SK-N-SH (cell line): ENCODE measurements around the gene PHF21B. TPM values are rescaled to one million over a fixed set of nuclear protein-coding genes. Genes with fewer than 3 reads are reported as not detected.

Experiments used
- CTCF ChIA-PET: fragments of 300-600, 350-600 bp; formaldehyde crosslinking; extraction: SDS; loops from one replicate; lab custom pipeline; 2021; lab: Yijun Ruan, JAX
- POLR2A ChIA-PET: fragments of 350-600 bp; sonication (Branson Sonifier 250); formaldehyde crosslinking; extraction: SDS; loops from one replicate; lab custom pipeline; 2020; ENCODE audit warnings: antibody characterized with exemption, inconsistent platforms; lab: Yijun Ruan, JAX
- DNase-seq: peaks from one replicate; pipeline ENCODE4 v3.0.0; 2012
- H2AFZ ChIP-seq: fragments of 200-600 bp; sonication (generic); 2 replicates; pipeline ENCODE4 v1.8.1; 2016; ENCODE audit warnings: antibody characterized with exemption, mild to moderate bottlenecking, low read depth
- H3F3A ChIP-seq: fragments of 200-600 bp; sonication (generic); replicated peaks from 2 replicates; pipeline ENCODE3; 2016; ENCODE audit warnings: antibody characterized with exemption, mild to moderate bottlenecking; ENCODE audit not compliant: insufficient read depth
- H3K27ac ChIP-seq, 2 experiments: fragments of 200-500 bp in 1 of 2; fragments of 200-600 bp in 1 of 2; sonication (Bioruptor generic) in 1 of 2; sonication (generic), shearing (Covaris generic) in 1 of 2; 2 replicates each; pipeline versions ENCODE4 v1.5.1 to v1.6.1; 2014 to 2016; ENCODE audit warnings: low read depth in 2 of 2, inconsistent platforms in 1 of 2, low read length in 1 of 2, mild to moderate bottlenecking in 1 of 2, mixed read lengths in 1 of 2
- H3K27me3 ChIP-seq: fragments of 200-600 bp; sonication (generic), shearing (Covaris generic); 2 replicates; pipeline ENCODE4 v1.6.1; 2016; ENCODE audit warnings: mixed run types; ENCODE audit not compliant: insufficient read depth
- H3K36me3 ChIP-seq, 2 experiments: fragments of 200-500 bp in 1 of 2; fragments of 200-600 bp in 1 of 2; sonication (Bioruptor generic) in 1 of 2; sonication (generic) in 1 of 2; replicated peaks in 1 of 2; 2 replicates each; pipeline versions ENCODE3 to v1.5.1; 2014 to 2016; ENCODE audit warnings: low read length in 1 of 2, mild to moderate bottlenecking in 1 of 2; ENCODE audit not compliant: insufficient read depth in 2 of 2, control insufficient read depth in 1 of 2
- H3K4me1 ChIP-seq, 2 experiments: fragments of 200-500 bp in 1 of 2; fragments of 200-600 bp in 1 of 2; sonication (Bioruptor generic) in 1 of 2; sonication (generic), shearing (Covaris generic) in 1 of 2; 2 replicates each; pipeline versions ENCODE4 v1.5.1 to v1.6.1; 2014 to 2016; ENCODE audit warnings: low read depth in 1 of 2, low read length in 1 of 2, mixed run types in 1 of 2; ENCODE audit not compliant: insufficient read depth in 2 of 2, control insufficient read depth in 1 of 2
- H3K4me2 ChIP-seq: fragments of 200-600 bp; sonication (generic), shearing (Covaris generic); 2 replicates; pipeline ENCODE4 v1.6.1; 2017; ENCODE audit warnings: mixed run types
- H3K4me3 ChIP-seq, 2 experiments: fragments of 200-500 bp in 1 of 2; fragments of 200-600 bp in 1 of 2; sonication (Bioruptor generic) in 1 of 2; sonication (generic), shearing (Covaris generic) in 1 of 2; 2 replicates each; pipeline versions ENCODE4 v1.5.1 to v1.8.1; 2014 to 2016; ENCODE audit warnings: low read depth in 2 of 2, inconsistent platforms in 1 of 2, low read length in 1 of 2, mild to moderate bottlenecking in 1 of 2, mixed read lengths in 1 of 2, moderate library complexity in 1 of 2
- H3K79me2 ChIP-seq: fragments of 200-600 bp; sonication (generic); 2 replicates; pipeline ENCODE4 v1.8.1; 2017; ENCODE audit warnings: mild to moderate bottlenecking; ENCODE audit not compliant: insufficient read depth
- H3K9ac ChIP-seq: fragments of 200-600 bp; sonication (generic); 2 replicates; pipeline ENCODE4 v1.6.1; 2017; ENCODE audit warnings: mixed run types
- H3K9me2 ChIP-seq: fragments of 200-600 bp; sonication (generic); 2 replicates; pipeline ENCODE4 v1.6.1; 2017; ENCODE audit warnings: mixed run types
- H3K9me3 ChIP-seq: fragments of 200-600 bp; sonication (generic); 2 replicates; pipeline ENCODE4 v1.6.1; 2017; ENCODE audit warnings: mixed run types, mild to moderate bottlenecking, moderate library complexity
- H4K20me1 ChIP-seq: fragments of 200-600 bp; sonication (generic); 2 replicates; pipeline ENCODE4 v1.6.1; 2017; ENCODE audit warnings: mild to moderate bottlenecking, mixed run types; ENCODE audit not compliant: insufficient read depth
- ELF1 ChIP-seq: IDR thresholded peaks from 2 replicates; pipeline ENCODE4 v1.4.0; 2012
- EP300 ChIP-seq, 2 experiments: IDR thresholded peaks; 2 replicates each; pipeline versions ENCODE4 v1.4.0 to v1.6.1; 2012; ENCODE audit warnings: borderline replicate concordance in 1 of 2, low read depth in 1 of 2, low read length in 1 of 2
- EZH2phosphoT487 ChIP-seq: fragments of 200-600 bp; sonication (generic); IDR thresholded peaks from 2 replicates; pipeline ENCODE4 v1.6.1; 2017; ENCODE audit warnings: low read depth, mixed run types, mild to moderate bottlenecking, antibody characterized with exemption, moderate library complexity, borderline replicate concordance
- FOXM1 ChIP-seq: IDR thresholded peaks from 2 replicates; pipeline ENCODE4 v1.4.0; 2012; ENCODE audit warnings: low read depth, mild to moderate bottlenecking
- JUND ChIP-seq: IDR thresholded peaks from 2 replicates; pipeline ENCODE4 v1.4.0; 2012
- MEF2A ChIP-seq: IDR thresholded peaks from 2 replicates; pipeline ENCODE4 v1.4.0; 2012; ENCODE audit warnings: low read depth, borderline replicate concordance
- NFIC ChIP-seq: IDR thresholded peaks from 2 replicates; pipeline ENCODE4 v1.4.0; 2012; ENCODE audit warnings: borderline replicate concordance
- PBX3 ChIP-seq: IDR thresholded peaks from 2 replicates; pipeline ENCODE4; 2012
- POLR2AphosphoS5 ChIP-seq: IDR thresholded peaks from 2 replicates; pipeline ENCODE4 v1.6.1; 2012; ENCODE audit warnings: low read depth, low read length
- REST ChIP-seq: IDR thresholded peaks from 2 replicates; pipeline ENCODE4 v1.6.1; 2012; ENCODE audit warnings: mild to moderate bottlenecking, low read depth, low read length, moderate library complexity
- TCF12 ChIP-seq: IDR thresholded peaks from 2 replicates; pipeline ENCODE4 v1.4.0; 2012
- USF1 ChIP-seq: IDR thresholded peaks from 2 replicates; pipeline ENCODE4 v1.4.0; 2012; ENCODE audit warnings: low read depth, borderline replicate concordance
- USF2 ChIP-seq: fragments of 150-350 bp; IDR thresholded peaks from 2 replicates; pipeline ENCODE4 v1.6.1; 2017; ENCODE audit warnings: antibody characterized with exemption, low read length, low read depth, borderline replicate concordance
- WGBS: methylation state at CpG from one replicate; pipeline ENCODE4 v1.1.6; 2017; ENCODE audit warnings: low lambda C conversion rate; 5-methylcytosine and 5-hydroxymethylcytosine counted together
- polyA plus RNA-seq, 3 experiments: library from polyadenylated mRNA; depleted of rRNA; stranded (reverse); fragments of >200 nt; gene quantifications; 2 replicates each; pipeline ENCODE4 v1.2.3, GENCODE V29; 2012

PHF21B gene
- polyA plus RNA-seq, 1 of the 3 experiments (the other 2 are of a cell fraction): 0.76 TPM

- no peak for TF ChIP-seq JUND
Measured at GRCh38 chr22:44994399-44995104, 15.3 kb downstream of the PHF21B start (continued).

GRCh38 chr22:44992166-44992565 lies 17.6 kb downstream of the PHF21B start:
- Histone ChIP-seq H3K4me1 (peaks cover 0 to 29% of the 10 kb centered on the region in 2 experiments; a peak in 1 of 4 replicates), H3K79me2 (no peaks in the 10 kb centered on the region), H3K36me3 (no peaks in the 10 kb centered on the region), H3K4me2 (no peak overlapping the region), H3K9me3 (no peaks in the 10 kb centered on the region), H3F3A (no peaks in the 10 kb centered on the region), H4K20me1 (no peaks in the 10 kb centered on the region), H3K4me3 (no peak overlapping the region), H3K9ac (no peak overlapping the region), H3K27me3 (no peaks in the 10 kb centered on the region; the same call in 1 of the 2 replicates), H3K9me2 (no peaks in the 10 kb centered on the region), H2AFZ (no peak overlapping the region), H3K27ac (no peak overlapping the region)
- DNase-seq: no peak
- CTCF ChIA-PET: interaction anchor here (0.9 to 1.4 kb wide), 2 partner anchors 9 to 14 kb away, joined by 3 to 5 read pairs; no protein-coding TSS in a partner anchor
- 81% methylated on average over 12 of the region's 13 CpGs for WGBS
- POLR2A ChIA-PET: no interaction called here
- TF ChIP-seq USF1 (no peak), USF2 (no peak), TCF12 (no peak), ELF1 (no peak), PBX3 (no peak), EP300 (IDR thresholded peaks at IDR 0.05; ENCODE audit: borderline replicate concordance in 1 of 2, low read depth in 1 of 2, low read length in 1 of 2) (no peak)

- no peaks in the 10 kb centered on the region for H3K9me3 ChIP-seq
- H3K4me1 ChIP-seq: peaks cover 0 to 29% of the 10 kb centered on the region in 2 experiments; a peak in 1 of 4 replicates
- DNase-seq: no peak
- POLR2A ChIA-PET: no interaction called here
- H3K27ac ChIP-seq: no peak overlapping the region
- H3K79me2 ChIP-seq: no peaks in the 10 kb centered on the region
- CTCF ChIA-PET: no interaction called here
- H3K9ac ChIP-seq: no peak overlapping the region
- 43% methylated on average over 5 of the region's 10 CpGs for WGBS
- no peak overlapping the region for H3K4me3 ChIP-seq
- H2AFZ ChIP-seq: no peak overlapping the region
- no peaks in the 10 kb centered on the region for H3F3A ChIP-seq
- no peaks in the 10 kb centered on the region for H3K36me3 ChIP-seq
- no peak for TF ChIP-seq POLR2AphosphoS5
- TF ChIP-seq MEF2A: no peak
- TF ChIP-seq NFIC: no peak
- TF ChIP-seq FOXM1: no peak
- no peak for TF ChIP-seq REST
- TF ChIP-seq EZH2phosphoT487: no peak
- no peak for TF ChIP-seq USF1
- TF ChIP-seq, all 33 proteins: peak for 0
- no peaks in the 10 kb centered on the region; the same call in 1 of the 2 replicates for H3K27me3 ChIP-seq
- no peaks in the 10 kb centered on the region for H4K20me1 ChIP-seq
- no peaks in the 10 kb centered on the region for H3K9me2 ChIP-seq
- H3K4me2 ChIP-seq: no peak overlapping the region
Measured at GRCh38 chr22:44991218-44991617, 18.6 kb downstream of the PHF21B start.
